PC-9 (cell line): ENCODE results near the gene SDK1. TPM values are rescaled to one million over a fixed set of nuclear protein-coding genes. Genes with fewer than 3 reads are reported as not detected.

Experiments
- BruUV-seq: library from RNA; stranded (reverse); fragments of 400-500 nt; replicated peaks from 2 replicates; lab custom pipeline; 2021; lab: Mats Ljungman, UMichigan
- CTCF ChIA-PET: fragments of 300-600 bp; sonication (Branson Sonifier 250); formaldehyde crosslinking; loops from one replicate; lab custom pipeline; 2022; ENCODE audit warnings: antibody characterized with exemption; lab: Charles Lee
- POLR2A ChIA-PET: fragments of 300-600 bp; sonication (Branson Sonifier 250); formaldehyde crosslinking; loops from one replicate; lab custom pipeline; 2022; ENCODE audit warnings: antibody characterized with exemption; ENCODE audit not compliant: unreplicated experiment; lab: Charles Lee
- DNase-seq, 2 experiments: peaks; one replicate each; pipeline versions ENCODE4 v3.0.0 to v3.0.0-alpha.2; 2015 to 2022; ENCODE audit warnings: mixed read lengths in 1 of 2
- H2AFZ ChIP-seq: fragments of 200-600 bp; sonication (generic); 2 replicates; pipeline ENCODE4 v1.8.1; 2017; ENCODE audit warnings: antibody characterized with exemption
- H3F3A ChIP-seq: fragments of 200-600 bp; sonication (generic); 2 replicates; pipeline ENCODE4 v1.8.1; 2017; ENCODE audit warnings: antibody characterized with exemption, mild to moderate bottlenecking, low read depth; ENCODE audit not compliant: insufficient read depth
- H3K27ac ChIP-seq: fragments of 200-600 bp; sonication (generic); 2 replicates; pipeline ENCODE4 v1.6.1; 2016; ENCODE audit warnings: mixed run types
- H3K27me3 ChIP-seq: fragments of 200-600 bp; sonication (generic); 2 replicates; pipeline ENCODE4 v1.6.1; 2016; ENCODE audit warnings: low read depth, mixed run types; ENCODE audit not compliant: insufficient read depth
- H3K36me3 ChIP-seq: fragments of 200-600 bp; sonication (generic); 2 replicates; pipeline ENCODE4 v1.6.1; 2016; ENCODE audit warnings: low read depth, mixed run types
- H3K4me1 ChIP-seq: fragments of 200-600 bp; sonication (generic); replicated peaks from 2 replicates; pipeline ENCODE4 v1.6.1; 2016; ENCODE audit warnings: mixed run types; ENCODE audit not compliant: insufficient read depth
- H3K4me2 ChIP-seq: fragments of 200-600 bp; sonication (generic); 2 replicates; pipeline ENCODE4 v1.6.1; 2017; ENCODE audit warnings: mixed run types
- H3K4me3 ChIP-seq: fragments of 200-600 bp; sonication (generic); 2 replicates; pipeline ENCODE4 v1.6.1; 2016; ENCODE audit warnings: mixed run types
- H3K79me2 ChIP-seq: fragments of 200-600 bp; sonication (generic); 2 replicates; pipeline ENCODE4 v1.6.1; 2017; ENCODE audit warnings: low read depth, mixed run types
- H3K9me2 ChIP-seq: fragments of 200-600 bp; sonication (generic); 2 replicates; pipeline ENCODE4 v1.8.1; 2017; ENCODE audit warnings: mild to moderate bottlenecking; ENCODE audit not compliant: insufficient read depth
- H3K9me3 ChIP-seq: fragments of 200-600 bp; sonication (generic); 2 replicates; pipeline ENCODE4 v1.8.1; 2016; ENCODE audit warnings: low read depth; ENCODE audit not compliant: insufficient read depth
- H4K20me1 ChIP-seq: fragments of 200-600 bp; sonication (generic); 2 replicates; pipeline ENCODE4 v1.8.1; 2017; ENCODE audit not compliant: insufficient read depth
- EZH2 ChIP-seq: fragments of 200-600 bp; sonication (generic); IDR thresholded peaks from 2 replicates; pipeline ENCODE4 v1.8.0; 2017; ENCODE audit warnings: antibody characterized with exemption, low read depth
- intact Hi-C: fragments of 100-400 bp; cut with micrococcal nuclease; formaldehyde crosslinking; loops from one replicate; pipeline ENCODE4 v1.10.0; 2022; ENCODE audit not compliant: unreplicated experiment
- total RNA-seq: library from RNA; stranded (reverse); gene quantifications from 2 replicates; pipeline ENCODE4 v1.2.3, GENCODE V29; 2021
- TF ChIP-seq, protein P1 (sequence below): fragments of 200-600 bp; sonication (generic); conservative IDR thresholded peaks from 2 replicates; pipeline ENCODE4 v1.6.1; 2017; ENCODE audit warnings: mixed run types, antibody characterized with exemption, mild to moderate bottlenecking, moderate library complexity

The SDK1 gene
- total RNA-seq, 1 experiment from 2014 or later = not detected

DNA sequence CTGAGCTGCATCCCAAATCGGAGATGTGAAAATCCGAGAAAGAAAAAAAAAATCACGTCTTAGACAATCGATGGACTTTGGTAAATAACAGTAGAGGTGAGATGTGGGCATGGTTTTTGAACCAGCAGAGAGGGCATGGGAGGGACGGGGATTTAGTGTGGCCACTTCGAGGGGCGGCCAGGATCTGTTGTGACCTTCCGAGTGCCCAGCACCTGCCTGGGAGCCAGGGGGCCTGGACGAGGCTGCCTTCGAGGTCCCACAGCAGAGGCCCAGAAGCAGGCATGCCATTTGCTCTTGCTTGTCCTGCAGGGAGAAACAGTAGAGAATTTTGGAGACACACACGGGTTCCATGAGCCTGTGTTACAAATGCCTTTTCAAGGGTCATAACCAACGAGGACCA lies 911.3 kb downstream of the SDK1 start:
- Histone ChIP-seq H2AFZ (no peak overlapping the region), H3K27ac (no peak overlapping the region), H3K79me2 (no peaks in the 10 kb centered on the region), H3K4me2 (no peak overlapping the region), H3F3A (no peaks in the 10 kb centered on the region), H3K36me3 (no peaks in the 10 kb centered on the region), H3K9me2 (no peaks in the 10 kb centered on the region), H3K9me3 (no peaks in the 10 kb centered on the region), H3K4me3 (no peak overlapping the region), H3K4me1 (no peaks in the 10 kb centered on the region), H3K27me3 (peaks cover 94% of the 10 kb centered on the region), H4K20me1 (no peaks in the 10 kb centered on the region)
- no TSS peak for BruUV-seq
- CTCF ChIA-PET = no interaction called here
- DNase-seq = no peak
- TF ChIP-seq, protein P1, sequence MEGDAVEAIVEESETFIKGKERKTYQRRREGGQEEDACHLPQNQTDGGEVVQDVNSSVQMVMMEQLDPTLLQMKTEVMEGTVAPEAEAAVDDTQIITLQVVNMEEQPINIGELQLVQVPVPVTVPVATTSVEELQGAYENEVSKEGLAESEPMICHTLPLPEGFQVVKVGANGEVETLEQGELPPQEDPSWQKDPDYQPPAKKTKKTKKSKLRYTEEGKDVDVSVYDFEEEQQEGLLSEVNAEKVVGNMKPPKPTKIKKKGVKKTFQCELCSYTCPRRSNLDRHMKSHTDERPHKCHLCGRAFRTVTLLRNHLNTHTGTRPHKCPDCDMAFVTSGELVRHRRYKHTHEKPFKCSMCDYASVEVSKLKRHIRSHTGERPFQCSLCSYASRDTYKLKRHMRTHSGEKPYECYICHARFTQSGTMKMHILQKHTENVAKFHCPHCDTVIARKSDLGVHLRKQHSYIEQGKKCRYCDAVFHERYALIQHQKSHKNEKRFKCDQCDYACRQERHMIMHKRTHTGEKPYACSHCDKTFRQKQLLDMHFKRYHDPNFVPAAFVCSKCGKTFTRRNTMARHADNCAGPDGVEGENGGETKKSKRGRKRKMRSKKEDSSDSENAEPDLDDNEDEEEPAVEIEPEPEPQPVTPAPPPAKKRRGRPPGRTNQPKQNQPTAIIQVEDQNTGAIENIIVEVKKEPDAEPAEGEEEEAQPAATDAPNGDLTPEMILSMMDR = no peak
- no peak for TF ChIP-seq EZH2
- POLR2A ChIA-PET = no interaction called here
- intact Hi-C loops = no loop called here

DNA sequence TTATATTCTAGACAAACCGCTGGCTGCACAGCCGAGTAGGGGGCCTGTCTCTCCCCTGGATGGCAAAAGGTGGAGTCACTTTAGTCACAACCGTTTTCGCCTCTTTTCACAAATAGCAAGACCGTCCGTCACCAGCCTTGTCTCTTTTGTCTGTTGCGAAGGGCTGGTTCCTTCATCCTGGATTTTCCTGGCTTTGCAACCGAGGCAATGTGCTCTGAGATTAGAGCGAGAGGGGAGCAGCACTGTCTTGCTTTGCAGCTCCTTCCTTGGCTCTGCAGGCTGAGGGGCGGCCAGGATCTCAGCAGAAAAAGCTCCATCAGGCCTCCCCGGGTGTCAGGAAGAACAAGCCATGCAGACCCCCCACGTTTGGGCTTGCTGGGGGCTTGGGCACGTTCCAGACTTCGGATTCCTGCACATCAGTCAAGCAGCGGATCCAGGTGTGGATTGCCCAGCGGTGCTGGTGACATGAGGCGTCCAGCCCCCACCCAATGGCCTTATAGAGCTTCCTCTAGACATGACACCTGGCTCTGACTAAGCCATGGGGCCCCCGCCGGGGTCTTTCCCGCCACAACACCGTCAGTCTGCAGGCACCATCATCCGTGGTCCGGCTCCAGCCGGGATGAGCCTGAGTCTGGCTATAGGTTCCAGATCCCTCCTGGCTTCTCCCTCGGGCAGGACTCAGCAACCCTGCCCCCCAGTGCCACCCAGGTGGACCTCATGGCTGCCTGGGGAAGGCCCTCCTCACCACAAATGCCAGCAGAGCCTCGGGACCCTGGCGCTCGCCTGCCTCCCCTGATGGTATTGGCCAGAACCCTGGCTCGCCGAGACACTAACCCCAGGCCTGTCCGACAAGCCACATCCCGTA lies 913.5 kb downstream of the SDK1 start:
- CTCF ChIA-PET = no interaction called here
- POLR2A ChIA-PET = no interaction called here
- no peaks in the 10 kb centered on the region for H3K9me2 ChIP-seq
- H3K9me3 ChIP-seq = no peaks in the 10 kb centered on the region
- intact Hi-C loops = no loop called here
- H3K36me3 ChIP-seq = no peaks in the 10 kb centered on the region
- no peaks in the 10 kb centered on the region for H3F3A ChIP-seq
- no peak overlapping the region for H3K4me2 ChIP-seq
- no peak overlapping the region for H3K27ac ChIP-seq
- H3K27me3 ChIP-seq = peaks cover 79% of the 10 kb centered on the region
- no peaks in the 10 kb centered on the region for H3K4me1 ChIP-seq
- no peak for DNase-seq
- H4K20me1 ChIP-seq = no peaks in the 10 kb centered on the region
- H3K79me2 ChIP-seq = no peaks in the 10 kb centered on the region
- BruUV-seq = no TSS peak
- H2AFZ ChIP-seq = no peak overlapping the region
- no peak for TF ChIP-seq EZH2
- TF ChIP-seq, protein P1 = no peak
- H3K4me3 ChIP-seq = no peak overlapping the region

DNA sequence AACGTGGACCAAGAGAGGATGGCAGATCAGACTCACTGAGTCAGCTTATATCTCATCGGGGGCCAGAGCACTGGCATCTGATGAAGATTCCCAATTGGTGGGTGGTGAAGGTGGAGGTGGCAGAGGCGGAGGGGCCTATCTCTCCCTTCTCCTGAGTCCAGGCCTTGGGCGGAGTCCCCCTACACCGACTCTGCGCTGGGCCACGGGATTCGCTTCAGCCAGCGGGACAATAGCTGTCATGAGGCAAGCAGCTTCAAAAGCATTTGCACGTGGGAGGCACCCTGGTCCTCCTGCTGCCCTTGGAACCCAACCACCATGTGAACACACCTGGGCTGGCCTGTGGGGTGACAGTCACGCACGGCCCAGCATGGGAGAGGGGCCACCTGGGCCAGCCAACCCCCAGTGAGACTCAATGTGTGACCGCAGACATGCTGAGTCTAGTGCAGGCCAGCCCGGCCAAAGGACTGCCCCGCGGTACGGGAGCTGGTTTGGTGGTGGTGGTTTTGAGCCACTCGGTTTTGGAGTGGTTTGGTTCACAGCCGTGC lies 914.2 kb downstream of the SDK1 start:
- Histone ChIP-seq H3K9me2 (no peaks in the 10 kb centered on the region), H3K4me1 (no peaks in the 10 kb centered on the region), H2AFZ (no peak overlapping the region), H3K4me3 (no peak overlapping the region), H3K4me2 (no peak overlapping the region), H3K27ac (no peak overlapping the region), H3K79me2 (no peaks in the 10 kb centered on the region), H3K36me3 (no peaks in the 10 kb centered on the region), H3K27me3 (peaks cover 78% of the 10 kb centered on the region), H4K20me1 (no peaks in the 10 kb centered on the region), H3K9me3 (no peaks in the 10 kb centered on the region), H3F3A (no peaks in the 10 kb centered on the region)
- no peak for DNase-seq
- POLR2A ChIA-PET = no interaction called here
- TF ChIP-seq EZH2 = no peak
- TF ChIP-seq, protein P1 = no peak
- no TSS peak for BruUV-seq
- intact Hi-C loops = no loop called here
- CTCF ChIA-PET = no interaction called here
